ENCODE results near the gene BRD3. TPM values are rescaled to one million over a fixed set of nuclear protein-coding genes. Genes with fewer than 3 reads are reported as not detected.

The BRD3 gene
- total RNA-seq, 1 donor from 2014 or later, result 72.4 TPM

- Mint-ChIP-seq H3K36me3 (no peaks in the 10 kb centered on the region), H3K27me3 (no peaks in the 10 kb centered on the region), H3K9me3 (no peaks in the 10 kb centered on the region), H3K4me1 (ENCODE audit: unreplicated experiment) (no peaks in the 10 kb centered on the region), H3K27ac (no peak overlapping the region), H3K4me3 (peak overlapping the region; percentile 78)
- TF ChIP-seq CTCF (conservative IDR thresholded peaks at IDR 0.05), result no peak
- no peak for DNase-seq (ENCODE audit: extremely low spot score, unreplicated experiment)
These were observed 40.3 kb downstream of the BRD3 start for GRCh38 chr9:134027561-134027960.

GRCh38 chr9:134026981-134027380, 40.8 kb downstream of the BRD3 start:
- DNase-seq (ENCODE audit: extremely low spot score, unreplicated experiment), result no peak
- Mint-ChIP-seq H3K4me1 (ENCODE audit: unreplicated experiment) (no peaks in the 10 kb centered on the region), H3K27me3 (no peaks in the 10 kb centered on the region), H3K36me3 (no peaks in the 10 kb centered on the region), H3K4me3 (peak overlapping the region; percentile 78), H3K27ac (no peak overlapping the region), H3K9me3 (no peaks in the 10 kb centered on the region)
- no peak for TF ChIP-seq CTCF (conservative IDR thresholded peaks at IDR 0.05)

- no peaks in the 10 kb centered on the region for H3K9me3 Mint-ChIP-seq
- no peak for TF ChIP-seq CTCF (conservative IDR thresholded peaks at IDR 0.05)
- peak overlapping the region; percentile 82 for H3K4me3 Mint-ChIP-seq
- no peak for DNase-seq (ENCODE audit: extremely low spot score, unreplicated experiment)
- no peaks in the 10 kb centered on the region for H3K27me3 Mint-ChIP-seq
- no peak overlapping the region for H3K27ac Mint-ChIP-seq
- H3K4me1 Mint-ChIP-seq (ENCODE audit: unreplicated experiment), result no peaks in the 10 kb centered on the region
- H3K36me3 Mint-ChIP-seq, result no peaks in the 10 kb centered on the region
These were observed 41.2 kb downstream of the BRD3 start for GRCh38 chr9:134026581-134026980.

- H3K4me3 Mint-ChIP-seq, result peak overlapping the region; percentile 82
- no peaks in the 10 kb centered on the region for H3K36me3 Mint-ChIP-seq
- H3K4me1 Mint-ChIP-seq (ENCODE audit: unreplicated experiment), result no peaks in the 10 kb centered on the region
- DNase-seq (ENCODE audit: extremely low spot score, unreplicated experiment), result no peak
- no peak overlapping the region for H3K27ac Mint-ChIP-seq
- no peaks in the 10 kb centered on the region for H3K9me3 Mint-ChIP-seq
- H3K27me3 Mint-ChIP-seq, result no peaks in the 10 kb centered on the region
- peak; percentile 61 for TF ChIP-seq CTCF (conservative IDR thresholded peaks at IDR 0.05)
These were observed 42.0 kb downstream of the BRD3 start for GRCh38 chr9:134025606-134026541.

GRCh38 chr9:134024828-134025605, 42.8 kb downstream of the BRD3 start, which contains the start of gene BRD3OS:
Gene BRD3OS (plus strand): TSS chr9:134025481. CDS start chr9:134026748, 1,267 bp downstream.
- DNase-seq (ENCODE audit: extremely low spot score, unreplicated experiment), result peak; percentile 94
- no peak for TF ChIP-seq CTCF (conservative IDR thresholded peaks at IDR 0.05)
- Mint-ChIP-seq H3K27me3 (no peaks in the 10 kb centered on the region), H3K27ac (no peak within 1 kb of the TSS), H3K4me1 (ENCODE audit: unreplicated experiment) (no peaks in the 10 kb centered on the region), H3K36me3 (no peaks in the 10 kb centered on the region), H3K9me3 (no peaks in the 10 kb centered on the region), H3K4me3 (peak within 1 kb of the TSS; percentile 82)
